GM18867 (cell line): ENCODE measurements around the gene DCLRE1B.

ENCODE experiments used
- ATAC-seq: cut with Tn5 transposase; IDR thresholded peaks from one replicate; pipeline ENCODE4 v1.9.1; 2021; ENCODE audit warnings: mild to moderate bottlenecking, moderate library complexity; ENCODE audit not compliant: unreplicated experiment

Gene DCLRE1B

GRCh38 chr1:113918243-113918642, 13.1 kb downstream of the DCLRE1B start:
- no peak for ATAC-seq

GRCh38 chr1:113922957-113923356, 17.8 kb downstream of the DCLRE1B start:
- ATAC-seq = no peak

GRCh38 chr1:113924473-113924872, 19.3 kb downstream of the DCLRE1B start:
- ATAC-seq = no peak

GRCh38 chr1:113928187-113928930, 23.2 kb downstream of the DCLRE1B start:
- ATAC-seq = peak; percentile 38

GRCh38 chr1:113928941-113929749, 24.0 kb downstream of the DCLRE1B start, which contains the start of gene HIPK1:
Gene HIPK1 (plus strand): TSS chr1:113929324.
- ATAC-seq = peak; percentile 65

GRCh38 chr1:113929750-113930498, 24.8 kb downstream of the DCLRE1B start:
- peak; percentile 36 for ATAC-seq

- ATAC-seq = peak; percentile 29
Observed at GRCh38 chr1:113930499-113931161, 25.5 kb downstream of the DCLRE1B start.

- no peak for ATAC-seq
Observed at GRCh38 chr1:113931451-113931851, 26.3 kb downstream of the DCLRE1B start.

GRCh38 chr1:113934006-113934405, 28.9 kb downstream of the DCLRE1B start:
- ATAC-seq = no peak

- no peak for ATAC-seq
Observed at GRCh38 chr1:113934511-113935055, 29.5 kb downstream of the DCLRE1B start.

- no peak for ATAC-seq
Observed at GRCh38 chr1:113935176-113935575, 30.1 kb downstream of the DCLRE1B start.

GRCh38 chr1:113935970-113936369, 30.8 kb downstream of the DCLRE1B start:
- ATAC-seq = no peak

- ATAC-seq = no peak
Observed at GRCh38 chr1:113937146-113937545, 32.0 kb downstream of the DCLRE1B start.

- ATAC-seq = no peak
Observed at GRCh38 chr1:113938192-113938591, 33.1 kb downstream of the DCLRE1B start.

- no peak for ATAC-seq
Observed at GRCh38 chr1:113940365-113941244, 35.5 kb downstream of the DCLRE1B start.

GRCh38 chr1:113941245-113941559, 36.1 kb downstream of the DCLRE1B start:
- no peak for ATAC-seq

- no peak for ATAC-seq
Observed at GRCh38 chr1:113942527-113942926, 37.4 kb downstream of the DCLRE1B start.

- no peak for ATAC-seq
Observed at GRCh38 chr1:113943028-113943811, 38.1 kb downstream of the DCLRE1B start.

- ATAC-seq = no peak
Observed at GRCh38 chr1:113945329-113945728, 40.2 kb downstream of the DCLRE1B start.
